ENCODE data around the gene RANBP9.

- TF ChIP-seq ZNF660 (tag by site-specific recombination; IDR thresholded peaks at IDR 0.05) (no peak), ZNF274 (IDR thresholded peaks at IDR 0.05; ENCODE audit: low read length) (no peak), ZNF274 (tag by site-specific recombination; IDR thresholded peaks at IDR 0.05; ENCODE audit: borderline replicate concordance) (no peak), ZEB2 (tag by site-specific recombination; IDR thresholded peaks at IDR 0.05) (no peak), ZNF621 (tag by site-specific recombination; IDR thresholded peaks at IDR 0.05) (no peak), ZNF112 (tag by site-specific recombination; IDR thresholded peaks at IDR 0.05) (no peak), ZBTB17 (tag by site-specific recombination; IDR thresholded peaks at IDR 0.05) (no peak), ZNF157 (tag by site-specific recombination; IDR thresholded peaks at IDR 0.05) (no peak), ZNF777 (tag by site-specific recombination; IDR thresholded peaks at IDR 0.05; ENCODE audit: borderline replicate concordance) (no peak), ZBTB7A (tag by site-specific recombination; IDR thresholded peaks at IDR 0.05; ENCODE audit: low read depth) (no peak), ZNF544 (tag by site-specific recombination; IDR thresholded peaks at IDR 0.05) (no peak)
- TF ChIP-seq, protein P1, sequence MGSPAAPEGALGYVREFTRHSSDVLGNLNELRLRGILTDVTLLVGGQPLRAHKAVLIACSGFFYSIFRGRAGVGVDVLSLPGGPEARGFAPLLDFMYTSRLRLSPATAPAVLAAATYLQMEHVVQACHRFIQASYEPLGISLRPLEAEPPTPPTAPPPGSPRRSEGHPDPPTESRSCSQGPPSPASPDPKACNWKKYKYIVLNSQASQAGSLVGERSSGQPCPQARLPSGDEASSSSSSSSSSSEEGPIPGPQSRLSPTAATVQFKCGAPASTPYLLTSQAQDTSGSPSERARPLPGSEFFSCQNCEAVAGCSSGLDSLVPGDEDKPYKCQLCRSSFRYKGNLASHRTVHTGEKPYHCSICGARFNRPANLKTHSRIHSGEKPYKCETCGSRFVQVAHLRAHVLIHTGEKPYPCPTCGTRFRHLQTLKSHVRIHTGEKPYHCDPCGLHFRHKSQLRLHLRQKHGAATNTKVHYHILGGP (tag by site-specific recombination; IDR thresholded peaks at IDR 0.05) = no peak
- TF ChIP-seq, protein P2, sequence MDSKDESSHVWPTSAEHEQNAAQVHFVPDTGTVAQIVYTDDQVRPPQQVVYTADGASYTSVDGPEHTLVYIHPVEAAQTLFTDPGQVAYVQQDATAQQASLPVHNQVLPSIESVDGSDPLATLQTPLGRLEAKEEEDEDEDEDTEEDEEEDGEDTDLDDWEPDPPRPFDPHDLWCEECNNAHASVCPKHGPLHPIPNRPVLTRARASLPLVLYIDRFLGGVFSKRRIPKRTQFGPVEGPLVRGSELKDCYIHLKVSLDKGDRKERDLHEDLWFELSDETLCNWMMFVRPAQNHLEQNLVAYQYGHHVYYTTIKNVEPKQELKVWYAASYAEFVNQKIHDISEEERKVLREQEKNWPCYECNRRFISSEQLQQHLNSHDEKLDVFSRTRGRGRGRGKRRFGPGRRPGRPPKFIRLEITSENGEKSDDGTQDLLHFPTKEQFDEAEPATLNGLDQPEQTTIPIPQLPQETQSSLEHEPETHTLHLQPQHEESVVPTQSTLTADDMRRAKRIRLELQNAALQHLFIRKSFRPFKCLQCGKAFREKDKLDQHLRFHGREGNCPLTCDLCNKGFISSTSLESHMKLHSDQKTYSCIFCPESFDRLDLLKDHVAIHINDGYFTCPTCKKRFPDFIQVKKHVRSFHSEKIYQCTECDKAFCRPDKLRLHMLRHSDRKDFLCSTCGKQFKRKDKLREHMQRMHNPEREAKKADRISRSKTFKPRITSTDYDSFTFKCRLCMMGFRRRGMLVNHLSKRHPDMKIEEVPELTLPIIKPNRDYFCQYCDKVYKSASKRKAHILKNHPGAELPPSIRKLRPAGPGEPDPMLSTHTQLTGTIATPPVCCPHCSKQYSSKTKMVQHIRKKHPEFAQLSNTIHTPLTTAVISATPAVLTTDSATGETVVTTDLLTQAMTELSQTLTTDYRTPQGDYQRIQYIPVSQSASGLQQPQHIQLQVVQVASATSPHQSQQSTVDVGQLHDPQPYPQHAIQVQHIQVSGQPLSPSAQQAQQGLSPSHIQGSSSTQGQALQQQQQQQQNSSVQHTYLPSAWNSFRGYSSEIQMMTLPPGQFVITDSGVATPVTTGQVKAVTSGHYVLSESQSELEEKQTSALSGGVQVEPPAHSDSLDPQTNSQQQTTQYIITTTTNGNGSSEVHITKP (tag by site-specific recombination; IDR thresholded peaks at IDR 0.05) = no peak
- TF ChIP-seq, protein P3, sequence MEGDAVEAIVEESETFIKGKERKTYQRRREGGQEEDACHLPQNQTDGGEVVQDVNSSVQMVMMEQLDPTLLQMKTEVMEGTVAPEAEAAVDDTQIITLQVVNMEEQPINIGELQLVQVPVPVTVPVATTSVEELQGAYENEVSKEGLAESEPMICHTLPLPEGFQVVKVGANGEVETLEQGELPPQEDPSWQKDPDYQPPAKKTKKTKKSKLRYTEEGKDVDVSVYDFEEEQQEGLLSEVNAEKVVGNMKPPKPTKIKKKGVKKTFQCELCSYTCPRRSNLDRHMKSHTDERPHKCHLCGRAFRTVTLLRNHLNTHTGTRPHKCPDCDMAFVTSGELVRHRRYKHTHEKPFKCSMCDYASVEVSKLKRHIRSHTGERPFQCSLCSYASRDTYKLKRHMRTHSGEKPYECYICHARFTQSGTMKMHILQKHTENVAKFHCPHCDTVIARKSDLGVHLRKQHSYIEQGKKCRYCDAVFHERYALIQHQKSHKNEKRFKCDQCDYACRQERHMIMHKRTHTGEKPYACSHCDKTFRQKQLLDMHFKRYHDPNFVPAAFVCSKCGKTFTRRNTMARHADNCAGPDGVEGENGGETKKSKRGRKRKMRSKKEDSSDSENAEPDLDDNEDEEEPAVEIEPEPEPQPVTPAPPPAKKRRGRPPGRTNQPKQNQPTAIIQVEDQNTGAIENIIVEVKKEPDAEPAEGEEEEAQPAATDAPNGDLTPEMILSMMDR (tag by site-specific recombination; IDR thresholded peaks at IDR 0.05) = no peak
- TF ChIP-seq, protein P4, sequence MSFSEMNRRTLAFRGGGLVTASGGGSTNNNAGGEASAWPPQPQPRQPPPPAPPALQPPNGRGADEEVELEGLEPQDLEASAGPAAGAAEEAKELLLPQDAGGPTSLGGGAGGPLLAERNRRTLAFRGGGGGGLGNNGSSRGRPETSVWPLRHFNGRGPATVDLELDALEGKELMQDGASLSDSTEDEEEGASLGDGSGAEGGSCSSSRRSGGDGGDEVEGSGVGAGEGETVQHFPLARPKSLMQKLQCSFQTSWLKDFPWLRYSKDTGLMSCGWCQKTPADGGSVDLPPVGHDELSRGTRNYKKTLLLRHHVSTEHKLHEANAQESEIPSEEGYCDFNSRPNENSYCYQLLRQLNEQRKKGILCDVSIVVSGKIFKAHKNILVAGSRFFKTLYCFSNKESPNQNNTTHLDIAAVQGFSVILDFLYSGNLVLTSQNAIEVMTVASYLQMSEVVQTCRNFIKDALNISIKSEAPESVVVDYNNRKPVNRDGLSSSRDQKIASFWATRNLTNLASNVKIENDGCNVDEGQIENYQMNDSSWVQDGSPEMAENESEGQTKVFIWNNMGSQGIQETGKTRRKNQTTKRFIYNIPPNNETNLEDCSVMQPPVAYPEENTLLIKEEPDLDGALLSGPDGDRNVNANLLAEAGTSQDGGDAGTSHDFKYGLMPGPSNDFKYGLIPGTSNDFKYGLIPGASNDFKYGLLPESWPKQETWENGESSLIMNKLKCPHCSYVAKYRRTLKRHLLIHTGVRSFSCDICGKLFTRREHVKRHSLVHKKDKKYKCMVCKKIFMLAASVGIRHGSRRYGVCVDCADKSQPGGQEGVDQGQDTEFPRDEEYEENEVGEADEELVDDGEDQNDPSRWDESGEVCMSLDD (tag by site-specific recombination; IDR thresholded peaks at IDR 0.05) = no peak
These were observed 29.3 kb downstream of the RANBP9 start for GRCh38 chr6:13682346-13682745.
